Measurements from ENCODE around the gene SLC2A1. TPM values are rescaled to one million over a fixed set of nuclear protein-coding genes. Genes with fewer than 3 reads are reported as not detected.

SLC2A1 gene
- total and polyA plus RNA-seq, 2 of the 13 experiments (the other 11 are each of a cell fraction or from before 2014, with no cell fraction given), result 125 to 423 TPM

DNA sequence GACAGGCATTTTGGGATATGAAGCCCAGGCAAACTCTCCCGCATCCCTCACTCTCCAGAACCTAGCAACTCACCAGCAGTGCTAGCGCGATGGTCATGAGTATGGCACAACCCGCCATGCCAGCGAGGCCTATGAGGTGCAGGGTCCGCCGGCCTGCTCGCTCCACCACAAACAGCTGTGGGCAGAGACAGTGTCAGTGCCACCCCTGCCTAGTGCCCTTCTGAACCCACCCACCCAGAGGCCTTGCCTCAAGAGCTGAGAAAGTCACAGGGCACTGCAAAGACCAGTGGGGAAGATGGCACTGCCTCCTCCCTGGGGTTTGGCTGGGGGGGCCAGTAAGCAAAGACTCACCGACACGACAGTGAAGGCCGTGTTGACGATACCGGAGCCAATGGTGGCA is 29.8 kb downstream of the SLC2A1 start:
- no TSS peak for BruUV-seq (replicated peaks)
- peaks cover 67 to 86% of the 10 kb centered on the region in 2 experiments for H3K36me3 ChIP-seq (replicated peaks in 1 of 2; ENCODE audit: control insufficient read depth in 1 of 2, insufficient read depth in 2 of 2, low read length in 2 of 2)
- intact Hi-C loops (cut with micrococcal nuclease; ENCODE audit: unreplicated experiment), result no loop called here
- H3K4me3 ChIP-seq (replicated peaks in 1 of 3; ENCODE audit: insufficient read depth in 1 of 3, low read depth in 2 of 3, low read length in 3 of 3), result no peak overlapping the region
- H3K9ac ChIP-seq (ENCODE audit: insufficient read depth, low read depth, low read length), result no peak overlapping the region
- ChIA-PET POLR2A (interaction anchor here (1.5 kb wide), 1 partner anchor 145 kb away, joined by 3 read pairs; no protein-coding TSS in a partner anchor), CTCF (ENCODE audit: low intra/inter-chr PET ratio, low total read pairs) (no interaction called here)
- WGBS (ENCODE audit: low lambda C conversion rate), result 99% methylated on average over 13 of the region's 13 CpGs
- peaks cover 65% of the 10 kb centered on the region; the same call in 1 of the 2 replicates for H3K4me1 ChIP-seq (ENCODE audit: insufficient read depth, low read length)
- H3K4me2 ChIP-seq (ENCODE audit: low read depth, low read length), result no peak overlapping the region
- H3K27me3 ChIP-seq (ENCODE audit: control insufficient read depth in 1 of 2, insufficient read depth in 2 of 2, low read length in 2 of 2), result no peaks in the 10 kb centered on the region
- DNase-seq (ENCODE audit: low spot score) (no peak), FAIRE-seq (no peak), ATAC-seq (no peak)
- peaks cover 79% of the 10 kb centered on the region for H4K20me1 ChIP-seq (ENCODE audit: insufficient read depth, low read length)
- H2AFZ ChIP-seq (ENCODE audit: low read length), result no peak overlapping the region
- H3K9me3 ChIP-seq (ENCODE audit: low read length), result no peaks in the 10 kb centered on the region
- TF ChIP-seq FOXP4 (CRISPR knock-in tag; IDR thresholded peaks at IDR 0.05), result no peak
- TF ChIP-seq REPIN1 (CRISPR knock-in tag; IDR thresholded peaks at IDR 0.05; ENCODE audit: borderline replicate concordance, low read depth), result no peak
- no peak for TF ChIP-seq MNT (IDR thresholded peaks at IDR 0.05)
- TF ChIP-seq RBAK (CRISPR knock-in tag; IDR thresholded peaks at IDR 0.05), result no peak
- no peak for TF ChIP-seq CBX1 (IDR thresholded peaks at IDR 0.05; ENCODE audit: low read depth)
- no peak for TF ChIP-seq PAWR (CRISPR knock-in tag; IDR thresholded peaks at IDR 0.05; ENCODE audit: borderline replicate concordance)
- peak; percentile 53; the same call in 1 of the 2 replicates for TF ChIP-seq SSRP1 (CRISPR knock-in tag; IDR thresholded peaks at IDR 0.05)
- TF ChIP-seq THAP9 (CRISPR knock-in tag; IDR thresholded peaks at IDR 0.05; ENCODE audit: borderline replicate concordance), result no peak
- TF ChIP-seq POLR2A (IDR thresholded peaks at IDR 0.05; ENCODE audit: insufficient read depth in 1 of 2, low read depth in 2 of 2, low read length in 2 of 2), result peak in 1 of 2 experiments; percentile 14; a peak in 1 of 4 replicates
- TF ChIP-seq KDM2A (CRISPR knock-in tag; IDR thresholded peaks at IDR 0.05; ENCODE audit: borderline replicate concordance, low read depth), result no peak
- TF ChIP-seq, protein P1, sequence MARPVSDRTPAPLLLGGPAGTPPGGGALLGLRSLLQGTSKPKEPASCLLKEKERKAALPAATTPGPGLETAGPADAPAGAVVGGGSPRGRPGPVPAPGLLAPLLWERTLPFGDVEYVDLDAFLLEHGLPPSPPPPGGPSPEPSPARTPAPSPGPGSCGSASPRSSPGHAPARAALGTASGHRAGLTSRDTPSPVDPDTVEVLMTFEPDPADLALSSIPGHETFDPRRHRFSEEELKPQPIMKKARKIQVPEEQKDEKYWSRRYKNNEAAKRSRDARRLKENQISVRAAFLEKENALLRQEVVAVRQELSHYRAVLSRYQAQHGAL (CRISPR knock-in tag; IDR thresholded peaks at IDR 0.05; ENCODE audit: not compliant biosample characterization), result no peak
- TF ChIP-seq GABPB1 (CRISPR knock-in tag; IDR thresholded peaks at IDR 0.05), result no peak
- TF ChIP-seq ZNF589 (CRISPR knock-in tag; conservative IDR thresholded peaks at IDR 0.05), result no peak
- TF ChIP-seq ZNF619 (CRISPR knock-in tag; IDR thresholded peaks at IDR 0.05), result no peak
- TF ChIP-seq CENPX (CRISPR knock-in tag; IDR thresholded peaks at IDR 0.05), result no peak
- H3K27ac ChIP-seq (ENCODE audit: extremely low read length, insufficient read depth, low read length), result no peak overlapping the region
- in situ Hi-C loops (cut with HindIII; ENCODE audit: extremely low pct_ligation_motif_present, low pct_unique_long_range_greater_than_20kb), result no loop called here
- peaks cover 22% of the 10 kb centered on the region for H3K79me2 ChIP-seq (ENCODE audit: insufficient read depth, low read length)
